Effector CD8-positive, alpha-beta T cell (primary cell): ENCODE results near the gene NOTCH2.

Experiments used
- DNase-seq: peaks from one replicate; lab custom pipeline; 2025; lab: John Stamatoyannopoulos, UW

Gene NOTCH2

GRCh38 chr1:119975006-119975405 lies 94.5 kb downstream of the NOTCH2 start:
- DNase-seq: no peak

GRCh38 chr1:119974013-119974412 lies 95.4 kb downstream of the NOTCH2 start:
- no peak for DNase-seq

- DNase-seq: no peak
Measured at GRCh38 chr1:119971710-119972570, 97.5 kb downstream of the NOTCH2 start.

GRCh38 chr1:119968601-119969000 lies 100.9 kb downstream of the NOTCH2 start:
- no peak for DNase-seq

GRCh38 chr1:119968068-119968492 lies 101.4 kb downstream of the NOTCH2 start:
- DNase-seq: peak; percentile 60

GRCh38 chr1:119966681-119967080 lies 102.8 kb downstream of the NOTCH2 start:
- no peak for DNase-seq

- DNase-seq: no peak
Measured at GRCh38 chr1:119966020-119966419, 103.4 kb downstream of the NOTCH2 start.

- DNase-seq: no peak
Measured at GRCh38 chr1:119964673-119965363, 104.6 kb downstream of the NOTCH2 start.

GRCh38 chr1:119962296-119962968 lies 107.0 kb downstream of the NOTCH2 start:
- DNase-seq: no peak

GRCh38 chr1:119960501-119960900 lies 109.0 kb downstream of the NOTCH2 start:
- no peak for DNase-seq

- no peak for DNase-seq
Measured at GRCh38 chr1:119959268-119960220, 109.9 kb downstream of the NOTCH2 start.

GRCh38 chr1:119958223-119958622 lies 111.2 kb downstream of the NOTCH2 start:
- DNase-seq: no peak

- DNase-seq: no peak
Measured at GRCh38 chr1:119956306-119956705, 113.2 kb downstream of the NOTCH2 start.

- no peak for DNase-seq
Measured at GRCh38 chr1:119954476-119955422, 114.7 kb downstream of the NOTCH2 start.

- no peak for DNase-seq
Measured at GRCh38 chr1:119953266-119953998, 116.0 kb downstream of the NOTCH2 start.

- DNase-seq: no peak
Measured at GRCh38 chr1:119952496-119952895, 117.0 kb downstream of the NOTCH2 start.

GRCh38 chr1:119948342-119949214 lies 120.9 kb downstream of the NOTCH2 start:
- peak; percentile 32 for DNase-seq

GRCh38 chr1:119947468-119947867 lies 122.0 kb downstream of the NOTCH2 start:
- DNase-seq: no peak

- no peak for DNase-seq
Measured at GRCh38 chr1:119946724-119947123, 122.7 kb downstream of the NOTCH2 start.
